Prostate gland (tissue), 2 donors: ENCODE results near the gene DEK.

Source experiments
- CTCF ChIP-seq, 4 experiments: fragments of 200-600 bp in 2 of 4; fragments of 450-650 bp in 2 of 4; sonication (generic) in 2 of 4; IDR thresholded peaks; 1 replicate in 3 of 4; 2 replicates in 1 of 4; pipeline ENCODE4 v1.5.1; 2016 to 2019; ENCODE audit warnings: antibody characterized with exemption in 4 of 4, mild to moderate bottlenecking in 2 of 4, moderate library complexity in 2 of 4
- POLR2A ChIP-seq: fragments of 450-650 bp; IDR thresholded peaks from one replicate; pipeline ENCODE4 v1.6.1; 2016; ENCODE audit warnings: antibody characterized with exemption, mild to moderate bottlenecking
- POLR2AphosphoS5 ChIP-seq: sonication (generic); formaldehyde crosslinking; IDR thresholded peaks from one replicate; pipeline ENCODE4 v1.6.1; 2017; ENCODE audit warnings: antibody characterized with exemption

- TF ChIP-seq CTCF (IDR thresholded peaks at IDR 0.05) (no peak), POLR2A (no peak), POLR2AphosphoS5 (no peak)
Observed at GRCh38 chr6:18259675-18260447, 4.5 kb downstream of the DEK start.
